GM18861 (cell line): Measurements from ENCODE around the gene ITPKC.
A peak's percentile ranks its signal among the peaks of the same experiment; 100 is the strongest.

Source experiments
- ATAC-seq: cut with Tn5 transposase; IDR thresholded peaks from one replicate; pipeline ENCODE4 v1.9.1; 2021; ENCODE audit not compliant: unreplicated experiment

The ITPKC gene

DNA sequence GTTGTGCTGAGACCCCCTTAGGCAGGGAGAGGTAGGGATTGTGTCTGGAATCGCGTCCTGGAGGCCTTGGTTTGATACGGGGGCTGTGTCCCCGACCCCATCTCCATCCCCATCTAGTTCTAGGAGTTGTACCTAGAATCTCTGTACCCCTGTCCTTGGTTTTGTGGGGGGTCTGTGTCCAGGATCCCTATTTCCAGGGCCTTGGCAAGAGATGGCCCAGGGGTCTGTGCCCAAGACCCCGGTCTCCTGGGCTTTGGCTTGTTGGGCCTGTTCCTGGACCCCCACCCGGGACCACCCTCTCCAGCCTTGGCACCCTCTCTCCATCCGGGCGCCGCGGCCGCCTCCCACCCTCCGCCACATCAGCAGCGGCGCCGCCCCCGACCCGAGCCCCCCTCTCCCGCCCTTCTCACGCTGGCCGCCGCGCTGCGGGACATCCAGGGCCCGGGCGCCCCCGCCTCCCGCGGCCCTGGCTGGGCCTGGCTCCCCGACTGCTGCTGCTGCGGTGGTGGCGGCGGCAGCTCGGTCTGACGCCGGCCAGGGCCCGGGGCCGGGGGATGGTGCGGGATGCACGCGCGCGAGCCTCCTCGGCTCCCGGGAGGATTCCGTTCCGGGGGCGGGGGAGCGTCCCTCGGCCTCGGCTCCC lies 26.7 kb upstream of the ITPKC start, which contains the start of gene NUMBL:
Gene NUMBL (minus strand): TSS at position 602 of the 643 bp plus-strand sequence. CDS start 168 bp downstream, at position 434.
- ATAC-seq, result no peak

DNA sequence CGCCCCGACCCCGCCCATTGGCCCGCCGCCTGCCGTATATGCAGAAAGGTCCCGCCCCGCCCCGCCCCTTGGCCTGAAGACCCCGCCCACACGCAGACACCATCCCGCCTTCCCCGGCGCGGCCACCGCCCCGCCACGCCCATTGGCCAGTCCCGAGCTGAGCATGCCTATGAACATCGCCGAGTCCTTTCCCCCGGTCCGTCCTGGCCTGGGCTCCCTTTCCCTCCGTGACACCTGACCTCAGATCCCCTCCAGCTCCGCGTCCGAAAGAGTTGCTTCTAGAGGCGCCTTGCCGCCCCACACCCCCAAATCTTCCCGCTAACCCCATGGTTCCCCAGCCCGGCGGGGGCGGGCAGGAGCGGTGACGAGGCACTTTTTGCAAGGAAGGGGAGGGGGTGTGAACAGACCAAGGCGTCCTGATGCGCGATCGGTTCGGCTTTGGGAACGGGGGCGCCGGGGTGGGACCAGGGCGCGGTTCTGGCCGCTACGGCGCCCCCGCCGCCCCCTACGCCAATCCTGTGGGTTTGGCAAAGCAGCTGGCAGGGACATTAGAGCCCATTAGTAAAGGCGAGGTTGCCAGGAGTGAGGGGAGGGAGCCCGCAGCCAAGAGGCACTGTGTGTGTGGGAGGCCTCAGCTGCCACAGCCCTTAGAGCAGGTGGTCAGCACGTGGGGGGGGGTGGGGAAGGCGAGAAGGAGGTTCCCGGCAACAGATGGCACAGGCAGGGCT lies 26.1 kb upstream of the ITPKC start:
- peak; percentile 39 for ATAC-seq

DNA sequence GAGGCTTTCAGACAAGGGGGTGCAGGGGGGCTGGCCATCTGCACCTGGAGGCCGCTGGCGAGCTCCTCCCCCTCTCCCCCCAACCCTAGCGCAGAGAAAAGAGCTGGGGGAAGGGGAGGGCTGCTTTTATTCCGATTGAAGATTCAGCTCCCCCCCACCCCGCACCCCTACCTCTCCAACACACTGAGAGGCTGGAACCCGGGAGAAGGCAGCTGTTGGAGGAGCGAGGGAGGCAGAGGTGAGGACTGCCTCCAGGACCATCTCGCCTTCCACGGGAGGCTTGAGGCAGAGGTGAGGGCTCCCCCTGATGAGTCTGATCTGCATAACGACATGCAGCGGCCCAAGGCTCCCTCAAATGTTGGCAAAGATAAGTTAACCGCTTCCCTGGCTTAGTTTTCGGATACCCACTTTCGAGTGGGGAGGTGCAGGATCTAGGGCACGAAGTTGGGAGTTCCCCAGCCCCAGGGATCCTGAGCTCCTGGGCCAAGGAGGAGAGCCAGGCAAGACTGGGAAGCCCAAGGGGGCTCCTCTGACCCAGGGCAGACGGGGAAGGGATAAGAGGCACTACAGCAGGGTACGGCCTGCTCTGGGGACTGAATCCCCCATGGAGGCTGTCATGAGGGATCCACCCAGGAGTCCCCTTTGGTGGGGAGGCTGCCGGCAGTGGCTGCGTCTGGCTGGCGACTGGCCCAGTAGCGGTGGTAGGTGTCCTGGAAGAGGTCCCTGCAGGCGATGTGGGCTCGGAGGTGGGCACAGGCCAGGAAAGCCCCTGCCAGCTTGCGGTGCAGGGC lies 25.3 kb upstream of the ITPKC start:
- ATAC-seq, result no peak

DNA sequence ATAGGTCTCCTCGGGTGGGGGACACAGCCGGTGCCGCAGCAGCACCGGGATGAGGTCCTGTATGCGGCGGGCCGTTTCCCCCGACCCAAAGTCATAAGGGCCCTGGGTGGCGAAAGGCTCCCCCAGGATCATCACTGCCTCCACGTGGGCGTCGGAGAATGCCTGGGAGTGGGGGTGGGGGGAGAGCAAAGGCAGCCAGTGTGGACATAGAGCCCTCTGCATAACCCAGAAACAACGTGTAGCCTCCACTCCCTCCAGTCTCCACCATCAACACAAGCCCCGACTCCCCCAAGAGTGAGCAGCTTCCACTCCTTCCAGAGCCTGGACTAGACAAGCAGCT lies 24.7 kb upstream of the ITPKC start:
- ATAC-seq, result no peak

DNA sequence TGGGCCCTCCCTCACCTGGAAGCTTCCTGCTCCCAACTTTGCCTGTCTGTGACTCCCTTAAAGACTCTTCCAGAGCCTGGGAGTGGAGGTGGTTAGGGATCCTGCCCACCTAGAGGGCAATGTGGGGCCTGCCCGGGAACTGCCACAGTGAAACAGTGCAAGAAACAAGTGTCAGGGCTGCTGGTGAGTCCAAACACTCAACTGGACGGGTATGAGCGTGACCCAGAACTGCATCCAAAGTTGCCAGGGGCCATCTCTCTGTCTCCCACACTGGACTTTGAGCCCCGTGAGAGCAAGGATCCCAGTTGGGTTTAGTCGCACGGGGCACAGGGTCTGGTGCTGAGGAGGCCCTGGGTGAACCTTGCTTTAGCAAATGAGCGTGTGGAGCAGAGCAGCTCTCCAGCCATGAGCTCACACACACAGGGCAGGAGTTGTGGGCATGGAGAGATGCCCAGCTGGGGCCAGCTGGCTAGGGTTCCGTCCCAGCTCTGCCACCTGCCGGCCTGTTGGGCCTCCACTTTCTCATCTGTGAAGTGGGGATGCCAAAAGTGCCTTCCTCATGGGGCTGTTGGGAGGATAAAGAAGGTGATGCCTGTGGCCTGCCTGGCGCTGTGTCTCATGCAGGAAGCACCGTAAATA lies 23.6 kb upstream of the ITPKC start:
- ATAC-seq, result no peak

DNA sequence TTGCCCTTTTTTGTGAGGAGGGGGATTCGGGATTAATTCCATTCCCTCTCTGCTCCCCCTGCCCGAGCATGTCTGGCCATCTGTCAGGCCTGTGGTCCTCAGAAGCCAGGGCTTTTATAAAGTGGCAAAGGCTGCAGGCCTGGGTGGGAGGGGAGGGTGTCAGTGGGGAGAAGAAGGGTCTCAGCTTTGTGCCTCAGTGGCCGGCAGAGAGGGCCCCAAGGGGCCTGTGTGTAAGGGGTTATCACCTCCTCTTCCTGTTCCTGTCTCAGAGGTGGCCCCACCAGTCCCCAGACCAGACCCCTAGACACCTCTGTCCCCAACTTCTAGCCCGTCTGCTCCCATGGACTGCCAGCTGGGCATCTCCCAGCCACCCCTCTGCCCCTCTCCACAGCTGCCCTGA lies 23.0 kb upstream of the ITPKC start:
- ATAC-seq, result no peak

DNA sequence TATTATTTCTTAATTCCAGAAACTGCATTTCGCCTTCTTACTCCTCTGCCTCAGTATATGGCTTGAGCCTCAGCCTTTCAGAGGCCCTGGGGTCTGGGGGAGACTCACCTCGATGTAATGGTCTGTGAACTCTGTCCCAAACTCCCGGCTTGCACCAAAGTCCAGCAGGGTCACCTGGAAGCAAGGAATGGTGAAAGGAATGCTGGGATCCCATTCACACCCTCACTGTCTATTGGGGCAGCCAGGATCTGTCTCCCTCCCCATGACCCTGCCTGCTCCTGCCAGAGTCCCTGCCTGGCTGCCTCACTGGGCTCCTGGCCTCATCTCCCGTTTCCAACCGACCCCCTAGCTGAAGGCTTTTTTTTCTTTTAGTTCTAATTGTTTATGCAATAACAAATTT lies 21.0 kb upstream of the ITPKC start:
- ATAC-seq, result no peak

DNA sequence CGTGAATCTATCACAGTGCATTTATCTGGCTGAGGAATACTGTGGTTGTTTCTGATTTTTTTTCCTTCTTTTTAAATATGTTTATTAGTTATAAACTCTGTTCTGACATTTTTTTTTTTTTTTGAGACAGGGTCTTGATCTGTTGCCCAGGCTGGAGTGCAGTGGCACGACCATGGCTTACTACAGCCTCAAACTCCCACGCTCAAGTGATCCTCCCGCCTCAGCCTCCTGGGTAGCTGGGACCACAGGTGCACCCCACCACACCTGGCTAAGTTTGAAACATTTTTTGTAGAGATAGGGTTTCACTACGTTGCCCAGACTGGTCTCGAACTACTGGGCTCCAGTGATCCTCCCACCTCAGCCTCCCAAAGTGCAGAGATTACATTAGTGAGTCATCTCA lies 19.9 kb upstream of the ITPKC start:
- ATAC-seq, result no peak

DNA sequence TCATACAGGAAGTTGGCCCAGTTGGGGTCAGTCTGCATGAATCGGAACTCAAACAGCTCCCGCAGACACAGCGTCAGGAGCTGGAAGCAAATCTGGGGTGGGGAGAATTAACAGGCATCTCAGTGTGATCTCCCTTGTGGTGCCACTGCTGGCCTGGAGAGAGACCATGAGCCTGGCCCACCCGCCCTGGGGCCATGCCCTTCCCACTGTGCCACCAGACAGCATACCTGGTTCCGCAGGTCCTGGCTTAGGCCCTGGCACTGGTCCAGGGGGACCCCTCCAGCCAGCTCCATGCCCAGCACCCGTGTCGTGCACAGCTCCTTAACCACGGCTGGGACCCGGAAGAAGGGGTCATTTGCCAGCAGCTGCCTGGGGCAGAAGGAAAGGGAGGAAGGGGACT lies 16.8 kb upstream of the ITPKC start:
- ATAC-seq, result no peak

DNA sequence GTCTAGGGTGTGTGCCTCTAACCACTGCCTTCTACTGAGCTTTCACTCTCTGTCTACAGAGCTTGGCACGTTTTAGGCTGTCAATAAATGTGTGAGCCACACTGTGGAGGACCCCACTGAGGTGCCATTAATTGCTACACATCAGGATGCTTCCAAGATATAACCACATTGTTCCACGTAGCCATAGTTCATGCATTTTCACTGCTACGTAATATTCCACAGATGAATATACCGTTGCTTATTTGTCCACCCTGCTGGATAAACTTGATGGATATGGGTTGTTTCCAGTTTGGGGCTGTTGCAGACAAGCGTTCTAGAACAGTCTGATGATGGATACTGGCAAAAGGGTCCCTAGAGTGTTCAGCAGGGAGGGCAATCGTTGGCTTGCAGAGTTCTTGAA lies 15.2 kb upstream of the ITPKC start:
- ATAC-seq, result no peak

DNA sequence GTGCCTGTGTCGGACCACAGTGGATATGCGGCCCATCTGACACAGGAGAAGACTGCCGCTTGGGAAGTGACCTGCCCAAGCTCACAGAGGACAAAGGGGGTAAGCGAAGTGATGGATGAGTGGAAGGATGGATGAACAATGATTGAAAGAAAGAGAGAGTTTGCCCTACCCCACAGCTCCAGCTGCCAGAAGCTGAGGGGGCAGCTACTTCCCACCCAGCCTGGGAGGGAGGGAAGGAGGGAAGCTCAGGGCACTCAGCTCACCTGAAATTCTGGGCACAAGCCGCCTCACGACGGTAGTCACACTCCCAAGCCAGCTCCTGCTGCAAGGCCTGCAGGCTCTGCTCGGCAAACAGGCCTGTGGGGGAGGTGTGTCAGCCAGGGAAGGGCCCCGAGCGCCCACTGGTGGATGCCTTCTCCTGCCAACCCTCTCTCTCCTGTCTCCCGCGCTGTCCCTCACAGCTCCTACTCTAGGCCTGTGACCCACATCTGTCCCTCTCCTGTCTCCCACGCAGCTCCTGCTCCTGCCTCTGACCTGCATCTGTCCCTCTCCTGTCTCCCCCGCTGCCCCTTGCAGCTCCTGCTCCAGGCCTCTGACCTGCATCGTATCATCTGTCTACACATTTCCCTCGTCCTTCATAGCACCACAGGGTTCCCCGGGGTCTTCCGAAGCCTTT lies 14.4 kb upstream of the ITPKC start:
- no peak for ATAC-seq

DNA sequence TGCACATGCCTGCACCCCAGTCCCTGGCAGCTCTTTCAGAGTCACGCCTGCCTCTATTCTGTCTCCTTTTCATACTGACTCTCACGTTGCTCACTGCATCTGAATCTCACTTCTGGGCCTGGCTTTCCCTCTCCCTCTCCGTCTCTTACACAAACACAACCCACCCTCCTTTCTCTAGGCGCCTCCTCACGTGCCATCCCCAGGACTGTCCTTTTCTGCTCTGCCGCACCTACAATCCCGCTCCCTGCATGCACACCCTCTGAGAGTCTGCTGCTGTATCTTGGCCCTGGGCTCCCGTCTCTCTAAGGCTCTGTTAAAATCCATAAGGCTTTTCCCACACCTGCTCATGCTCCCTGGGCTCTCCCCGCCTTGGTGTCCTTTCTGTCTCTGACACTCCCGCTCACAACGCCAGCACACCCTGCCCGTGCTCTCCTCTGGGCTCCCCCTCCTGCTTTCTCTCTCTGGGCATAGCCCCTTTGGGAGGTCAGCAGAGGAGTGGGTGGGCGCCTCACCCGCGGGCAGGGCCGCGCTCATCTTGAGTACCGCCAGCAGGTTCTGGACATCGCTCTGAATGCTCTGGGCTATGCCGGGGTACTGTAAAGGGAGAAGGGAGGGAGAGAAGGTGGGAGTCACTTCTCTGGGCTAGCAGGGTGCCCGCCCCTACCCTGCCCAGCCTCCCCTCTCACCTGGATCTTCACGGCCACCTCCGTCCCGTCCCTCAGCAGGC lies 13.7 kb upstream of the ITPKC start:
- no peak for ATAC-seq

DNA sequence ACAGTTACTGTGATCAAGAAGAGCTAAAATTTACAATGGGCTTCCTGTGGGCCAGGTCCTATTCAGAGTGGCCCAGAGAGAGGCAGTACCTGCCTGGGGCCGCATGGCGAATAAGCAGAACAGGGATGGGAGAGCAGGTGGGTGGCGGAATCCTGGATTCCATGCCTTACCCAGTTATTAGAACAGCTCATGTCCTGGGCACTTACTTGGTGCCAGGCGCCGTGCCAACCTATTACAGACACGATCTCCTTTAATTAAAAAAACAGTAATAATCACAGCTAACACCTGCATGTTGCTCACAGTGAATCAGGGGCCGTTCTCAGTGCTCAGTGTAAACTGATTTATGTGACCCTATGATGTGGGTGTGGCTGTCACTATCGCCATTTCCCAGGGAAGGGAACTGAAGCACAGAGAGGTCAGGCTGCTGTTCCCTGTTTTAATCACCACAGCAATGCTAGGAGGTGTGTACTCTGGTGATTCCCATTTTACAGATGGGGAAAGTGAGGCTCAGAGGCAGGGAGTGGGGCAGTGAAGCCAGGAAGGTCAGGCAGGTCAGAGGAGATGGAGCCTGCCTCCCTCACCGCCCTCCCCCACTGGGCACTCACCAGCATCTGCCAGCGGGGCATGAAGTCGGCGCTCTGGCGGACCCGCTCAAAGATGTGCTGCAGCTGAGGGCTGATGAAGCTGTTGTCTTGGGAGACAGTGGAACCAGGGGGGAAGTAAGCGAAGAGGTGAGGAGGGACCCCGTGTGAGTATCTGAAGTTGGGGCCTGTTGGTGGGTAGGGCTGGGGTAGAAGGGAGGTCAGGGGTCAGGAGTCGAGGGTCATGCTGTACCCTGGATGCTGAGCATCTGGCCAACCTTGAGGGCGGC lies 12.2 kb upstream of the ITPKC start:
- no peak for ATAC-seq

DNA sequence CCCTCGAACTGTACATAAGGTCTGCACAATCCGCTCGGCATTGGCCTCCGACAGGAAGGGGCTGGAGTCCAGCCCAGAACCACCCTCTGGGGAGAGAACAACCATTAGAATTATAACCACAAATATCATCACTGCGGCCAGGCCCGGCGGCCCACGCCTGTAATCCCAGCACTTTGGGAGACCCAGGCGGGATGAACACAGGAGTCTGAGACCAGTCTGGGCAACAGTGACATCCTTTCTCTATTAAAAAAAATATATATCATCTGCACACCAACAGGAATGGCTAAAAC lies 11.6 kb upstream of the ITPKC start:
- ATAC-seq, result no peak

DNA sequence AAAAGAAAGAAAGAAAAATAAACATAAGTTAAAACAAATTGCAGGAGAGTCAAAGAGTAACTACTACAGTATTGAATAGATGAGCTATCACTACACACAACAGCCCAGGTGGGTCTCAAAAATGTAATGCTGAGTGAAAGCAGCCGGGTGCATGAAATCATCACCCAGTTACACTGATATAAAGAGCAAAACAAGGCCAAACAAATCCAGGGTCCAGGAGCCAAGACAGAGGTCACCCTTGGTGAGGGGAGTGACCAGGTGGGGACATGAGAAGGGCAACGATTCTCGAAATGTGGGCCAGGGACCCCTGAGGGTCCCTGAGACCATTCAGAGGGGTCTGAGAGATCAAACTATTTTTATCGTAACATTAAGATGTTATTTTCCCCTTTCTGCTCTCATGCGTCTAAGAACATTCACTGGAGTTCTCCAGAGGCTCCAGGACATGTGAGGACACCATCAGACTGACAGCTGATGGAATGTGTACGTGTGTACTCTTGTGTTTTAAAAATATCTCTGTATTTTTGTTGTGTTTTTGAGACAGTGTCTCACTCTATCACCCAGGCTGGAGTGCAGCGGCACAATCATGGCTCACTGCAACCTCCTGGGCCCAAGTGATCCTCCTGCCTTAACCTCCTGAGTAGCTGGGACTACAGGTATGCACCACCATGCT lies 10.8 kb upstream of the ITPKC start:
- ATAC-seq, result no peak

DNA sequence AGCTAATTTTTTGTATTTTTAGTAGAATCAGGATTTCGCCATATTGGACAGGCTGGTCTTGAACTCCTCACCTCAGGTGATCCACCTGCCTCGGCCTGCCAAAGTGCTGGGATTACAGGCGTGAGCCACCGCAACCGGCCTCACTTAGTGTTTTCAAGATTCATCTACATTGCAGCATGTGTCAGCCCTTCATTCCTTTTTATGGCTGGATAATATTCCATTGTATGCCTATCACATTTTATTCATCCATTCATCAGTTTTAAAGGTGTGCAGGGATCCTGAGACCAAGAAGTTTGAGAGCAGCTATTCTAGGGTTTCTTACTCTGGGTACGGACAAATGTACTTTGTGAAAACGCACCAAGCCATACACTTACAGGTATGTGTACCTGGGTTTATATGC lies 9.3 kb upstream of the ITPKC start:
- no peak for ATAC-seq

DNA sequence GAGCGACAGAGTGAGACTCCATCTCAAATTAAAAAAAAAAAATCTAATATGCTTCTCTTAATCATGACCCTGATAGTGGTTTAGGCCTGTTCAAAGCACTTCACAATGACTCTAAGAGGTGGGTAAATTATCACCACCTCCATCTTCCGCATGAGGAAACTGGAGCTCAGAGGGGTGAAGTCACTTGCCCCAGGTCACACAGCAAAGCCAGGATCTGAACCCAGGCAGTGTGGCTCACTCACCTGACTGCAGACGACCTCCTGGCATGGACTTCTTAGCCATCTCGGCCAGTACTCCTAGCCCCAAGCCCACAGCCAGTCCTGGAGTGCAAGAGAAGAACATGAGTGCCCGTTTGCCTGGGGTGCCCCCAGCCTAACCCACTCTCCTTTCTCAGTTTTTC lies 7.1 kb upstream of the ITPKC start:
- ATAC-seq, result no peak

DNA sequence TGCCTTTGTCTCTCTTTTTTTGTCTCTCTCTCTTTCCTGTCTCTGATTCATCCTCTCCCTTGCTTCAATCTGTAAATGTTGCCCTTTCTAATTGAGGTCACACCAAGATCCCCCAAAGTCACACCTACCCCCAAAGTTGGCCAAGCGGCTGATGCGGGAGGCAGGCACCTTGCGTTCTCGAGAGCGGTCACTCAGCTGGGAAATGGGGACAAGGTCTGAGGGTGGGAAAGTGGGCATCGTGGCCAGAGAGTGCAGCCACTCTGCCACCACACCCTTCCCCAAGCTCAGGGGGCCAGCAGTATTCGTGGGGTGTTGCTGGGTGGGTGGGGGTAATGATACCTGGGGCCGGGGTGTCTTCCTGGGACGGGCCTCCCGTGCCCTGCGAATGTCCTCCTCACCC lies 3.0 kb upstream of the ITPKC start:
- ATAC-seq, result no peak
